SK-N-SH (cell line): Measurements from ENCODE around the gene NTSR1. TPM values are rescaled to one million over a fixed set of nuclear protein-coding genes. Genes with fewer than 3 reads are reported as not detected.

Source experiments
- CTCF ChIA-PET: fragments of 300-600, 350-600 bp; formaldehyde crosslinking; extraction: SDS; loops from one replicate; lab custom pipeline; 2021; lab: Yijun Ruan, JAX
- POLR2A ChIA-PET: fragments of 350-600 bp; sonication (Branson Sonifier 250); formaldehyde crosslinking; extraction: SDS; loops from one replicate; lab custom pipeline; 2020; ENCODE audit warnings: antibody characterized with exemption, inconsistent platforms; lab: Yijun Ruan, JAX
- DNase-seq: peaks from one replicate; pipeline ENCODE4 v3.0.0; 2012
- H2AFZ ChIP-seq: fragments of 200-600 bp; sonication (generic); 2 replicates; pipeline ENCODE4 v1.8.1; 2016; ENCODE audit warnings: antibody characterized with exemption, mild to moderate bottlenecking, low read depth
- H3F3A ChIP-seq: fragments of 200-600 bp; sonication (generic); replicated peaks from 2 replicates; pipeline ENCODE3; 2016; ENCODE audit warnings: antibody characterized with exemption, mild to moderate bottlenecking; ENCODE audit not compliant: insufficient read depth
- H3K27ac ChIP-seq, 2 experiments: fragments of 200-500 bp in 1 of 2; fragments of 200-600 bp in 1 of 2; sonication (Bioruptor generic) in 1 of 2; sonication (generic), shearing (Covaris generic) in 1 of 2; 2 replicates each; pipeline versions ENCODE4 v1.5.1 to v1.6.1; 2014 to 2016; ENCODE audit warnings: low read depth in 2 of 2, inconsistent platforms in 1 of 2, low read length in 1 of 2, mild to moderate bottlenecking in 1 of 2, mixed read lengths in 1 of 2
- H3K27me3 ChIP-seq: fragments of 200-600 bp; sonication (generic), shearing (Covaris generic); 2 replicates; pipeline ENCODE4 v1.6.1; 2016; ENCODE audit warnings: mixed run types; ENCODE audit not compliant: insufficient read depth
- H3K36me3 ChIP-seq, 2 experiments: fragments of 200-500 bp in 1 of 2; fragments of 200-600 bp in 1 of 2; sonication (Bioruptor generic) in 1 of 2; sonication (generic) in 1 of 2; replicated peaks in 1 of 2; 2 replicates each; pipeline versions ENCODE3 to v1.5.1; 2014 to 2016; ENCODE audit warnings: low read length in 1 of 2, mild to moderate bottlenecking in 1 of 2; ENCODE audit not compliant: insufficient read depth in 2 of 2, control insufficient read depth in 1 of 2
- H3K4me1 ChIP-seq, 2 experiments: fragments of 200-500 bp in 1 of 2; fragments of 200-600 bp in 1 of 2; sonication (Bioruptor generic) in 1 of 2; sonication (generic), shearing (Covaris generic) in 1 of 2; 2 replicates each; pipeline versions ENCODE4 v1.5.1 to v1.6.1; 2014 to 2016; ENCODE audit warnings: low read depth in 1 of 2, low read length in 1 of 2, mixed run types in 1 of 2; ENCODE audit not compliant: insufficient read depth in 2 of 2, control insufficient read depth in 1 of 2
- H3K4me2 ChIP-seq: fragments of 200-600 bp; sonication (generic), shearing (Covaris generic); 2 replicates; pipeline ENCODE4 v1.6.1; 2017; ENCODE audit warnings: mixed run types
- H3K4me3 ChIP-seq, 2 experiments: fragments of 200-500 bp in 1 of 2; fragments of 200-600 bp in 1 of 2; sonication (Bioruptor generic) in 1 of 2; sonication (generic), shearing (Covaris generic) in 1 of 2; 2 replicates each; pipeline versions ENCODE4 v1.5.1 to v1.8.1; 2014 to 2016; ENCODE audit warnings: low read depth in 2 of 2, inconsistent platforms in 1 of 2, low read length in 1 of 2, mild to moderate bottlenecking in 1 of 2, mixed read lengths in 1 of 2, moderate library complexity in 1 of 2
- H3K79me2 ChIP-seq: fragments of 200-600 bp; sonication (generic); 2 replicates; pipeline ENCODE4 v1.8.1; 2017; ENCODE audit warnings: mild to moderate bottlenecking; ENCODE audit not compliant: insufficient read depth
- H3K9ac ChIP-seq: fragments of 200-600 bp; sonication (generic); 2 replicates; pipeline ENCODE4 v1.6.1; 2017; ENCODE audit warnings: mixed run types
- H3K9me2 ChIP-seq: fragments of 200-600 bp; sonication (generic); 2 replicates; pipeline ENCODE4 v1.6.1; 2017; ENCODE audit warnings: mixed run types
- H3K9me3 ChIP-seq: fragments of 200-600 bp; sonication (generic); 2 replicates; pipeline ENCODE4 v1.6.1; 2017; ENCODE audit warnings: mixed run types, mild to moderate bottlenecking, moderate library complexity
- H4K20me1 ChIP-seq: fragments of 200-600 bp; sonication (generic); 2 replicates; pipeline ENCODE4 v1.6.1; 2017; ENCODE audit warnings: mild to moderate bottlenecking, mixed run types; ENCODE audit not compliant: insufficient read depth
- CHD2 ChIP-seq: fragments of 150-350 bp; IDR thresholded peaks from 2 replicates; pipeline ENCODE4 v1.6.1; 2018; ENCODE audit warnings: low read length; ENCODE audit not compliant: partially characterized antibody
- EZH2phosphoT487 ChIP-seq: fragments of 200-600 bp; sonication (generic); IDR thresholded peaks from 2 replicates; pipeline ENCODE4 v1.6.1; 2017; ENCODE audit warnings: low read depth, mixed run types, mild to moderate bottlenecking, antibody characterized with exemption, moderate library complexity, borderline replicate concordance
- FOSL2 ChIP-seq: IDR thresholded peaks from 2 replicates; pipeline ENCODE4 v1.4.0; 2012; ENCODE audit warnings: low read depth, mild to moderate bottlenecking, moderate library complexity, borderline replicate concordance
- FOXM1 ChIP-seq: IDR thresholded peaks from 2 replicates; pipeline ENCODE4 v1.4.0; 2012; ENCODE audit warnings: low read depth, mild to moderate bottlenecking
- GATA2 ChIP-seq: sonication (generic); formaldehyde crosslinking; IDR thresholded peaks from 2 replicates; pipeline ENCODE4 v1.5.0; 2020; ENCODE audit warnings: mild to moderate bottlenecking, missing genetic modification reagents
- JUND ChIP-seq: IDR thresholded peaks from 2 replicates; pipeline ENCODE4 v1.4.0; 2012
- MEF2A ChIP-seq: IDR thresholded peaks from 2 replicates; pipeline ENCODE4 v1.4.0; 2012; ENCODE audit warnings: low read depth, borderline replicate concordance
- NRF1 ChIP-seq: IDR thresholded peaks from 2 replicates; pipeline ENCODE4 v1.6.1; 2012; ENCODE audit warnings: low read depth, mild to moderate bottlenecking, low read length
- RAD21 ChIP-seq: IDR thresholded peaks from 2 replicates; pipeline ENCODE4 v1.6.1; 2012; ENCODE audit warnings: mild to moderate bottlenecking, low read length
- RFX5 ChIP-seq: IDR thresholded peaks from 2 replicates; pipeline ENCODE4 v1.6.1; 2012; ENCODE audit warnings: mild to moderate bottlenecking, improper control_type of control experiment, low read length
- WGBS: methylation state at CpG from one replicate; pipeline ENCODE4 v1.1.6; 2017; ENCODE audit warnings: low lambda C conversion rate; 5-methylcytosine and 5-hydroxymethylcytosine counted together
- polyA plus RNA-seq, 3 experiments: library from polyadenylated mRNA; depleted of rRNA; stranded (reverse); fragments of >200 nt; gene quantifications; 2 replicates each; pipeline ENCODE4 v1.2.3, GENCODE V29; 2012
- TF ChIP-seq, protein P1 (sequence below): IDR thresholded peaks from 2 replicates; pipeline ENCODE4; 2012
- TF ChIP-seq, protein P2 (sequence below): fragments of 150-350 bp; IDR thresholded peaks from 2 replicates; pipeline ENCODE4 v1.6.1; 2016; ENCODE audit warnings: mild to moderate bottlenecking, low read depth, low read length
- TF ChIP-seq, protein P3 (sequence below): IDR thresholded peaks from 2 replicates; pipeline ENCODE4 v1.4.0; 2012; ENCODE audit warnings: low read depth, borderline replicate concordance
- TF ChIP-seq, protein P4 (sequence below): fragments of 200-600 bp; sonication (generic); IDR thresholded peaks from 2 replicates; pipeline ENCODE4 v1.6.1; 2017; ENCODE audit warnings: antibody characterized with exemption, mild to moderate bottlenecking, moderate library complexity
- TF ChIP-seq, protein P5 (sequence below): IDR thresholded peaks from 2 replicates; pipeline ENCODE4 v1.6.1; 2012; ENCODE audit warnings: mild to moderate bottlenecking, low read depth, low read length, moderate library complexity

The NTSR1 gene
- polyA plus RNA-seq, 1 of the 3 experiments (the other 2 are of a cell fraction), result 8.2 TPM

DNA sequence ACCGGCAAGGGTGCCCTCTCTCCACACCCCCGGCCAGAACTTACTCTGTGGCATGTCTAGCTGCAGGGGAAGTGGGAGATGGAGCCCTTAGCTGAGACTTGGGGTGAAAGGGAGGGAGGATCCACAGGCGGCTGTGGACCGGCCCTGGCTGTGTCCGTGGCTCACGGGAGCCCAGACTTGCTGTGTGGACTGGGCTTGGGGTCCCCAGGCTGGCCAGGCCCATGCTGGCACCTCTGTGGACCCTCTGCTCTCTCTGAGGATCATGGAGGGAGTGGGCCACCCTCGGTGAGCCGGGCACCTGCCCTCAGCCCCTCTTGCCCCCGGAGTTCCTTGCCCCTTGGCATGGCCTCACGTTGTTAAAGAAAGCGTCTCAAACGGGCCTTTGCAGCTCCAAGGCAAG lies 8.9 kb upstream of the NTSR1 start:
- peaks cover 11% of the 10 kb centered on the region for H3F3A ChIP-seq
- ChIA-PET CTCF (interaction anchor here (1.2 to 1.7 kb wide), 2 partner anchors 8 to 92 kb away, joined by 4 to 5 read pairs; no protein-coding TSS in a partner anchor), POLR2A (no interaction called here)
- no peak overlapping the region for H2AFZ ChIP-seq
- H3K79me2 ChIP-seq, result no peaks in the 10 kb centered on the region
- no peak overlapping the region for H3K4me3 ChIP-seq
- H4K20me1 ChIP-seq, result no peaks in the 10 kb centered on the region
- DNase-seq, result no peak
- H3K4me2 ChIP-seq, result no peak overlapping the region
- H3K27ac ChIP-seq, result no peak overlapping the region
- 58% methylated on average over 6 of the region's 12 CpGs for WGBS
- H3K36me3 ChIP-seq, result no peaks in the 10 kb centered on the region
- H3K27me3 ChIP-seq, result no peaks in the 10 kb centered on the region
- peaks cover 15 to 21% of the 10 kb centered on the region in 2 experiments; a peak in 3 of 4 replicates for H3K4me1 ChIP-seq
- H3K9ac ChIP-seq, result no peak overlapping the region
- H3K9me3 ChIP-seq, result no peaks in the 10 kb centered on the region
- no peaks in the 10 kb centered on the region for H3K9me2 ChIP-seq
- TF ChIP-seq CHD2 (no peak), EZH2phosphoT487 (no peak), FOXM1 (no peak), FOSL2 (no peak)
- TF ChIP-seq, protein P1, sequence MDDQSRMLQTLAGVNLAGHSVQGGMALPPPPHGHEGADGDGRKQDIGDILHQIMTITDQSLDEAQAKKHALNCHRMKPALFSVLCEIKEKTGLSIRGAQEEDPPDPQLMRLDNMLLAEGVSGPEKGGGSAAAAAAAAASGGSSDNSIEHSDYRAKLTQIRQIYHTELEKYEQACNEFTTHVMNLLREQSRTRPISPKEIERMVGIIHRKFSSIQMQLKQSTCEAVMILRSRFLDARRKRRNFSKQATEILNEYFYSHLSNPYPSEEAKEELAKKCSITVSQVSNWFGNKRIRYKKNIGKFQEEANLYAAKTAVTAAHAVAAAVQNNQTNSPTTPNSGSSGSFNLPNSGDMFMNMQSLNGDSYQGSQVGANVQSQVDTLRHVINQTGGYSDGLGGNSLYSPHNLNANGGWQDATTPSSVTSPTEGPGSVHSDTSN, result no peak

DNA sequence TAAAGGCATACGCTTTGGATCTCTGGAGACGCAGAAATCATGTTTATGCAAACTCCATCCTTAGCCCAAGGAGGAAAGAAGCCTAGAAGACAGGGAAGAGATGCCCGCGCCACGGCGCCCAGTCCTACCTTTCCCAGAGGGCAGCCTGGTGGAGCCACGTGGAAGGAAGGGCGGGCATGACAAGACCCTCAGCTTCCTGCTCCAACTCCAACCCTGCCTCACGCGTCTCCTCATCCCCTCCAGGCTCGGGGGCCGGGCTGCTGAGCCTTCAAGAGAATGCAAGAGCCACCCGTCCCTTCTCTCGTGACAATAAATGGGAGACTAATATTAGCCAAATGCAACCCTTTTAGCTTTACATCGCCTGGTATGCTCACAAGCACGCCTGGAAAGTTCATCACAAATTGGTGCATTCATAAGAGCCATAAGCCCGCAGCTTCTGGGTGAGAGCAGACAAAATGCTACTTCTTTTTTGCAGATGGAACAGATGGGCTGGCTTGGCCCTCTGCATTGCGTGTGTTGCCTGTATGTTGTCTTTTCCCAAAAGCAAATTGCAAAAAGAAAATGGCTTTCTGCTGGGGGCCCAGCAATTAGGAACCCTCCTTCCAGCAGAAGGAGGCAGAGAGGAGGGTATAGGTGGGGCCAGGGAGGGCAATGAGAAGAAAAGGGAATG lies 8.2 kb upstream of the NTSR1 start:
- Histone ChIP-seq H2AFZ (no peak overlapping the region), H3K27me3 (no peaks in the 10 kb centered on the region), H3K9me2 (no peaks in the 10 kb centered on the region), H3K9me3 (no peaks in the 10 kb centered on the region), H3K4me1 (peaks cover 19 to 27% of the 10 kb centered on the region in 2 experiments; a peak in 3 of 4 replicates), H3K36me3 (no peaks in the 10 kb centered on the region), H3K79me2 (no peaks in the 10 kb centered on the region), H3K4me3 (no peak overlapping the region), H3K4me2 (no peak overlapping the region), H4K20me1 (no peaks in the 10 kb centered on the region), H3F3A (peaks cover 15% of the 10 kb centered on the region), H3K27ac (no peak overlapping the region), H3K9ac (no peak overlapping the region)
- CTCF ChIA-PET, result interaction anchor here (1.7 kb wide), 2 partner anchors 10 to 91 kb away, joined by 4 to 5 read pairs; no protein-coding TSS in a partner anchor
- 89% methylated on average over 18 of the region's 18 CpGs for WGBS
- DNase-seq, result no peak
- POLR2A ChIA-PET, result no interaction called here
- TF ChIP-seq GATA2 (CRISPR knock-in tag), result no peak
- TF ChIP-seq, protein P2, sequence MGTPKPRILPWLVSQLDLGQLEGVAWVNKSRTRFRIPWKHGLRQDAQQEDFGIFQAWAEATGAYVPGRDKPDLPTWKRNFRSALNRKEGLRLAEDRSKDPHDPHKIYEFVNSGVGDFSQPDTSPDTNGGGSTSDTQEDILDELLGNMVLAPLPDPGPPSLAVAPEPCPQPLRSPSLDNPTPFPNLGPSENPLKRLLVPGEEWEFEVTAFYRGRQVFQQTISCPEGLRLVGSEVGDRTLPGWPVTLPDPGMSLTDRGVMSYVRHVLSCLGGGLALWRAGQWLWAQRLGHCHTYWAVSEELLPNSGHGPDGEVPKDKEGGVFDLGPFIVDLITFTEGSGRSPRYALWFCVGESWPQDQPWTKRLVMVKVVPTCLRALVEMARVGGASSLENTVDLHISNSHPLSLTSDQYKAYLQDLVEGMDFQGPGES, result no peak
- TF ChIP-seq RFX5, result no peak
- TF ChIP-seq, protein P3, sequence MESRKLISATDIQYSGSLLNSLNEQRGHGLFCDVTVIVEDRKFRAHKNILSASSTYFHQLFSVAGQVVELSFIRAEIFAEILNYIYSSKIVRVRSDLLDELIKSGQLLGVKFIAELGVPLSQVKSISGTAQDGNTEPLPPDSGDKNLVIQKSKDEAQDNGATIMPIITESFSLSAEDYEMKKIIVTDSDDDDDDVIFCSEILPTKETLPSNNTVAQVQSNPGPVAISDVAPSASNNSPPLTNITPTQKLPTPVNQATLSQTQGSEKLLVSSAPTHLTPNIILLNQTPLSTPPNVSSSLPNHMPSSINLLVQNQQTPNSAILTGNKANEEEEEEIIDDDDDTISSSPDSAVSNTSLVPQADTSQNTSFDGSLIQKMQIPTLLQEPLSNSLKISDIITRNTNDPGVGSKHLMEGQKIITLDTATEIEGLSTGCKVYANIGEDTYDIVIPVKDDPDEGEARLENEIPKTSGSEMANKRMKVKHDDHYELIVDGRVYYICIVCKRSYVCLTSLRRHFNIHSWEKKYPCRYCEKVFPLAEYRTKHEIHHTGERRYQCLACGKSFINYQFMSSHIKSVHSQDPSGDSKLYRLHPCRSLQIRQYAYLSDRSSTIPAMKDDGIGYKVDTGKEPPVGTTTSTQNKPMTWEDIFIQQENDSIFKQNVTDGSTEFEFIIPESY, result no peak
- no peak for TF ChIP-seq MEF2A
- TF ChIP-seq, protein P4, sequence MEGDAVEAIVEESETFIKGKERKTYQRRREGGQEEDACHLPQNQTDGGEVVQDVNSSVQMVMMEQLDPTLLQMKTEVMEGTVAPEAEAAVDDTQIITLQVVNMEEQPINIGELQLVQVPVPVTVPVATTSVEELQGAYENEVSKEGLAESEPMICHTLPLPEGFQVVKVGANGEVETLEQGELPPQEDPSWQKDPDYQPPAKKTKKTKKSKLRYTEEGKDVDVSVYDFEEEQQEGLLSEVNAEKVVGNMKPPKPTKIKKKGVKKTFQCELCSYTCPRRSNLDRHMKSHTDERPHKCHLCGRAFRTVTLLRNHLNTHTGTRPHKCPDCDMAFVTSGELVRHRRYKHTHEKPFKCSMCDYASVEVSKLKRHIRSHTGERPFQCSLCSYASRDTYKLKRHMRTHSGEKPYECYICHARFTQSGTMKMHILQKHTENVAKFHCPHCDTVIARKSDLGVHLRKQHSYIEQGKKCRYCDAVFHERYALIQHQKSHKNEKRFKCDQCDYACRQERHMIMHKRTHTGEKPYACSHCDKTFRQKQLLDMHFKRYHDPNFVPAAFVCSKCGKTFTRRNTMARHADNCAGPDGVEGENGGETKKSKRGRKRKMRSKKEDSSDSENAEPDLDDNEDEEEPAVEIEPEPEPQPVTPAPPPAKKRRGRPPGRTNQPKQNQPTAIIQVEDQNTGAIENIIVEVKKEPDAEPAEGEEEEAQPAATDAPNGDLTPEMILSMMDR, result no peak
- TF ChIP-seq, protein P5, sequence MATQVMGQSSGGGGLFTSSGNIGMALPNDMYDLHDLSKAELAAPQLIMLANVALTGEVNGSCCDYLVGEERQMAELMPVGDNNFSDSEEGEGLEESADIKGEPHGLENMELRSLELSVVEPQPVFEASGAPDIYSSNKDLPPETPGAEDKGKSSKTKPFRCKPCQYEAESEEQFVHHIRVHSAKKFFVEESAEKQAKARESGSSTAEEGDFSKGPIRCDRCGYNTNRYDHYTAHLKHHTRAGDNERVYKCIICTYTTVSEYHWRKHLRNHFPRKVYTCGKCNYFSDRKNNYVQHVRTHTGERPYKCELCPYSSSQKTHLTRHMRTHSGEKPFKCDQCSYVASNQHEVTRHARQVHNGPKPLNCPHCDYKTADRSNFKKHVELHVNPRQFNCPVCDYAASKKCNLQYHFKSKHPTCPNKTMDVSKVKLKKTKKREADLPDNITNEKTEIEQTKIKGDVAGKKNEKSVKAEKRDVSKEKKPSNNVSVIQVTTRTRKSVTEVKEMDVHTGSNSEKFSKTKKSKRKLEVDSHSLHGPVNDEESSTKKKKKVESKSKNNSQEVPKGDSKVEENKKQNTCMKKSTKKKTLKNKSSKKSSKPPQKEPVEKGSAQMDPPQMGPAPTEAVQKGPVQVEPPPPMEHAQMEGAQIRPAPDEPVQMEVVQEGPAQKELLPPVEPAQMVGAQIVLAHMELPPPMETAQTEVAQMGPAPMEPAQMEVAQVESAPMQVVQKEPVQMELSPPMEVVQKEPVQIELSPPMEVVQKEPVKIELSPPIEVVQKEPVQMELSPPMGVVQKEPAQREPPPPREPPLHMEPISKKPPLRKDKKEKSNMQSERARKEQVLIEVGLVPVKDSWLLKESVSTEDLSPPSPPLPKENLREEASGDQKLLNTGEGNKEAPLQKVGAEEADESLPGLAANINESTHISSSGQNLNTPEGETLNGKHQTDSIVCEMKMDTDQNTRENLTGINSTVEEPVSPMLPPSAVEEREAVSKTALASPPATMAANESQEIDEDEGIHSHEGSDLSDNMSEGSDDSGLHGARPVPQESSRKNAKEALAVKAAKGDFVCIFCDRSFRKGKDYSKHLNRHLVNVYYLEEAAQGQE, result no peak
- no peak for TF ChIP-seq CHD2
- no peak for TF ChIP-seq RAD21
- TF ChIP-seq JUND, result no peak
- TF ChIP-seq NRF1, result no peak
